Measurements from ENCODE around the gene PEX7.

Gene PEX7

GRCh38 chr6:136955123-136955522 lies 132.7 kb downstream of the PEX7 start:
- peaks cover 2 to 3% of the 10 kb centered on the region in 2 donors for H3K4me1 ChIP-seq (ENCODE audit: control insufficient read depth in 2 of 2, insufficient read depth in 1 of 2, low read depth in 1 of 2, low read length in 2 of 2)
- no peak overlapping the region for H2BK5ac ChIP-seq (ENCODE audit: low read length)
- H3K14ac ChIP-seq (ENCODE audit: low read length) = no peak overlapping the region
- no peaks in the 10 kb centered on the region for H3K9me3 ChIP-seq (replicated peaks in 1 of 2; ENCODE audit: control insufficient read depth in 2 of 2, insufficient read depth in 1 of 2, low read depth in 1 of 2, low read length in 2 of 2)
- H2BK12ac ChIP-seq (ENCODE audit: low read length) = no peak overlapping the region
- H3K27ac ChIP-seq (replicated peaks; ENCODE audit: low read length) = no peak overlapping the region
- H3K36me3 ChIP-seq (replicated peaks in 1 of 2; ENCODE audit: control insufficient read depth in 2 of 2, insufficient read depth in 2 of 2, low read length in 2 of 2) = no peaks in the 10 kb centered on the region
- H2BK15ac ChIP-seq (ENCODE audit: low read length) = no peak overlapping the region
- H3K4me3 ChIP-seq (ENCODE audit: low read length in 2 of 2) = no peak overlapping the region
- H3K27me3 ChIP-seq (ENCODE audit: control insufficient read depth in 3 of 3, insufficient read depth in 3 of 3, low read depth in 1 of 3, low read length in 3 of 3) = peaks cover 0 to 2% (median 0%) of the 10 kb centered on the region in 3 experiments
- no peak overlapping the region for H4K8ac ChIP-seq (ENCODE audit: low read depth, low read length)
- no peak overlapping the region for H4K91ac ChIP-seq (ENCODE audit: low read depth, low read length, poor library complexity)
- H2BK120ac ChIP-seq (ENCODE audit: low read depth, low read length) = no peak overlapping the region
- no peak overlapping the region for H3K23ac ChIP-seq (ENCODE audit: low read depth, low read length, poor library complexity)
- H2AFZ ChIP-seq (ENCODE audit: low read length) = no peak overlapping the region
- no peak overlapping the region for H3K9ac ChIP-seq (ENCODE audit: low read depth, low read length, poor library complexity)
- H3K4ac ChIP-seq (ENCODE audit: low read length) = no peak overlapping the region
- no peak overlapping the region for H2AK5ac ChIP-seq (ENCODE audit: low read depth, low read length)
- H3K18ac ChIP-seq (ENCODE audit: low read length) = no peak overlapping the region
- no peaks in the 10 kb centered on the region for H3K79me1 ChIP-seq (ENCODE audit: low read depth, low read length)
- DNase-seq (ENCODE audit: low spot score) = no peak
- H3K4me2 ChIP-seq (ENCODE audit: insufficient read depth, low read length, poor library complexity, severe bottlenecking) = no peak overlapping the region
- no CpG with 5 or more reads among the region's 3 CpGs for WGBS, 2 donors (ENCODE audit: extremely low coverage in 2 of 2, insufficient read length in 2 of 2, insufficient replicate concordance in 1 of 2)

- Histone ChIP-seq H4K8ac (ENCODE audit: low read depth, low read length) (no peak overlapping the region), H3K4ac (ENCODE audit: low read length) (no peak overlapping the region), H3K9ac (ENCODE audit: low read depth, low read length, poor library complexity) (no peak overlapping the region), H2BK120ac (ENCODE audit: low read depth, low read length) (no peak overlapping the region), H3K23ac (ENCODE audit: low read depth, low read length, poor library complexity) (no peak overlapping the region), H3K27me3 (ENCODE audit: control insufficient read depth in 3 of 3, insufficient read depth in 3 of 3, low read depth in 1 of 3, low read length in 3 of 3) (peaks cover 0 to 2% (median 0%) of the 10 kb centered on the region in 3 experiments), H2AK5ac (ENCODE audit: low read depth, low read length) (no peak overlapping the region), H3K14ac (ENCODE audit: low read length) (no peak overlapping the region), H3K36me3 (replicated peaks in 1 of 2; ENCODE audit: control insufficient read depth in 2 of 2, insufficient read depth in 2 of 2, low read length in 2 of 2) (no peaks in the 10 kb centered on the region), H2BK12ac (ENCODE audit: low read length) (no peak overlapping the region), H3K4me1 (ENCODE audit: control insufficient read depth in 2 of 2, insufficient read depth in 1 of 2, low read depth in 1 of 2, low read length in 2 of 2) (peaks cover 2 to 3% of the 10 kb centered on the region in 2 donors), H3K4me3 (ENCODE audit: low read length in 2 of 2) (peak overlapping the region in 1 of 2 donors; percentile 6), H3K27ac (replicated peaks; ENCODE audit: low read length) (no peak overlapping the region), H3K79me1 (ENCODE audit: low read depth, low read length) (no peaks in the 10 kb centered on the region), H2BK15ac (ENCODE audit: low read length) (no peak overlapping the region), H3K18ac (ENCODE audit: low read length) (no peak overlapping the region), H3K9me3 (replicated peaks in 1 of 2; ENCODE audit: control insufficient read depth in 2 of 2, insufficient read depth in 1 of 2, low read depth in 1 of 2, low read length in 2 of 2) (no peaks in the 10 kb centered on the region), H2BK5ac (ENCODE audit: low read length) (no peak overlapping the region), H2AFZ (ENCODE audit: low read length) (peak overlapping the region; percentile 94), H3K4me2 (ENCODE audit: insufficient read depth, low read length, poor library complexity, severe bottlenecking) (no peak overlapping the region), H4K91ac (ENCODE audit: low read depth, low read length, poor library complexity) (no peak overlapping the region)
- DNase-seq (ENCODE audit: low spot score) = peak; percentile 15
- no CpG with 5 or more reads among the region's 14 CpGs for WGBS, 2 donors (ENCODE audit: extremely low coverage in 2 of 2, insufficient read length in 2 of 2, insufficient replicate concordance in 1 of 2)
Measured at GRCh38 chr6:136956590-136957544, 134.5 kb downstream of the PEX7 start.

DNA sequence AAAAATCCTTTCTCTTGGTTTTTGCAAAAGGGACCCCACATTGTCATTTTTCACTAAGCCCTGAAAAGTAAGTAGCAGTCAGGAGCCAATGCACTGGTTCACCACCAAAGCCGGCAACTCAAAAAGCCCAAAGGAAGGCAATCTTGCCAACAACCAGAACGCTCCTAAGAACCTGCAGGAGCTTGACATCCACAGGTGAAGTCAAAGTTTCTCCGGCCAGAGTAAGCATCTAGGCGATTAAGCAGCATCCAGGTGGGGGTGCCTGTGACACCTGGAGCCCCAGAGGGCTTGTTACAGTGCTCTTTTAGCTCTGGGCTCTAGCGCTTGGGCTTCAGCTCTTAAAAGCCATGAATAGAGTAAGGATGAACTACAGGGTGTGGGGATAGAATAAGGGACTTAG lies 135.8 kb downstream of the PEX7 start:
- Histone ChIP-seq H3K79me1 (ENCODE audit: low read depth, low read length) (no peaks in the 10 kb centered on the region), H3K4me1 (ENCODE audit: control insufficient read depth in 2 of 2, insufficient read depth in 1 of 2, low read depth in 1 of 2, low read length in 2 of 2) (peaks cover 2 to 3% of the 10 kb centered on the region in 2 donors), H3K36me3 (replicated peaks in 1 of 2; ENCODE audit: control insufficient read depth in 2 of 2, insufficient read depth in 2 of 2, low read length in 2 of 2) (no peaks in the 10 kb centered on the region), H2BK12ac (ENCODE audit: low read length) (no peak overlapping the region), H2AK5ac (ENCODE audit: low read depth, low read length) (no peak overlapping the region), H3K9me3 (replicated peaks in 1 of 2; ENCODE audit: control insufficient read depth in 2 of 2, insufficient read depth in 1 of 2, low read depth in 1 of 2, low read length in 2 of 2) (no peaks in the 10 kb centered on the region), H3K4ac (ENCODE audit: low read length) (no peak overlapping the region), H3K4me3 (ENCODE audit: low read length in 2 of 2) (no peak overlapping the region), H3K27ac (replicated peaks; ENCODE audit: low read length) (no peak overlapping the region), H3K4me2 (ENCODE audit: insufficient read depth, low read length, poor library complexity, severe bottlenecking) (no peak overlapping the region), H3K9ac (ENCODE audit: low read depth, low read length, poor library complexity) (no peak overlapping the region), H2AFZ (ENCODE audit: low read length) (no peak overlapping the region), H3K18ac (ENCODE audit: low read length) (no peak overlapping the region), H2BK120ac (ENCODE audit: low read depth, low read length) (no peak overlapping the region), H3K27me3 (ENCODE audit: control insufficient read depth in 3 of 3, insufficient read depth in 3 of 3, low read depth in 1 of 3, low read length in 3 of 3) (peaks cover 0 to 1% (median 0%) of the 10 kb centered on the region in 3 experiments), H4K8ac (ENCODE audit: low read depth, low read length) (no peak overlapping the region), H4K91ac (ENCODE audit: low read depth, low read length, poor library complexity) (no peak overlapping the region), H3K23ac (ENCODE audit: low read depth, low read length, poor library complexity) (no peak overlapping the region), H2BK5ac (ENCODE audit: low read length) (no peak overlapping the region), H2BK15ac (ENCODE audit: low read length) (no peak overlapping the region), H3K14ac (ENCODE audit: low read length) (no peak overlapping the region)
- no CpG with 5 or more reads among the region's 5 CpGs for WGBS, 2 donors (ENCODE audit: extremely low coverage in 2 of 2, insufficient read length in 2 of 2, insufficient replicate concordance in 1 of 2)
- DNase-seq (ENCODE audit: low spot score) = no peak

GRCh38 chr6:136959471-136959891 lies 137.1 kb downstream of the PEX7 start:
- H3K4me1 ChIP-seq (ENCODE audit: control insufficient read depth in 2 of 2, insufficient read depth in 1 of 2, low read depth in 1 of 2, low read length in 2 of 2) = peaks cover 2 to 3% of the 10 kb centered on the region in 2 donors
- peak overlapping the region; percentile 76 for H3K14ac ChIP-seq (ENCODE audit: low read length)
- no peak overlapping the region for H3K4ac ChIP-seq (ENCODE audit: low read length)
- H2AK5ac ChIP-seq (ENCODE audit: low read depth, low read length) = peak overlapping the region; percentile 83
- H3K18ac ChIP-seq (ENCODE audit: low read length) = peak overlapping the region; percentile 75
- no peak overlapping the region for H4K91ac ChIP-seq (ENCODE audit: low read depth, low read length, poor library complexity)
- no peak for DNase-seq (ENCODE audit: low spot score)
- peak overlapping the region; percentile 67 for H2BK15ac ChIP-seq (ENCODE audit: low read length)
- H3K4me3 ChIP-seq (ENCODE audit: low read length in 2 of 2) = no peak overlapping the region
- no peak overlapping the region for H2BK12ac ChIP-seq (ENCODE audit: low read length)
- peak overlapping the region; percentile 98 for H4K8ac ChIP-seq (ENCODE audit: low read depth, low read length)
- no peaks in the 10 kb centered on the region for H3K79me1 ChIP-seq (ENCODE audit: low read depth, low read length)
- H3K9me3 ChIP-seq (replicated peaks in 1 of 2; ENCODE audit: control insufficient read depth in 2 of 2, insufficient read depth in 1 of 2, low read depth in 1 of 2, low read length in 2 of 2) = no peaks in the 10 kb centered on the region
- no peak overlapping the region for H2BK120ac ChIP-seq (ENCODE audit: low read depth, low read length)
- no peaks in the 10 kb centered on the region for H3K27me3 ChIP-seq (ENCODE audit: control insufficient read depth in 3 of 3, insufficient read depth in 3 of 3, low read depth in 1 of 3, low read length in 3 of 3)
- WGBS, 2 donors (ENCODE audit: extremely low coverage in 2 of 2, insufficient read length in 2 of 2, insufficient replicate concordance in 1 of 2) = no CpG with 5 or more reads among the region's 14 CpGs
- no peak overlapping the region for H3K9ac ChIP-seq (ENCODE audit: low read depth, low read length, poor library complexity)
- H2AFZ ChIP-seq (ENCODE audit: low read length) = peak overlapping the region; percentile 3
- H3K36me3 ChIP-seq (replicated peaks in 1 of 2; ENCODE audit: control insufficient read depth in 2 of 2, insufficient read depth in 2 of 2, low read length in 2 of 2) = no peaks in the 10 kb centered on the region
- no peak overlapping the region for H2BK5ac ChIP-seq (ENCODE audit: low read length)
- no peak overlapping the region for H3K27ac ChIP-seq (replicated peaks; ENCODE audit: low read length)
- no peak overlapping the region for H3K23ac ChIP-seq (ENCODE audit: low read depth, low read length, poor library complexity)
- H3K4me2 ChIP-seq (ENCODE audit: insufficient read depth, low read length, poor library complexity, severe bottlenecking) = no peak overlapping the region
